A673 (cell line): ENCODE data around the gene PLEKHA8. TPM values are rescaled to one million over a fixed set of nuclear protein-coding genes. Genes with fewer than 3 reads are reported as not detected.

Experiments used
- BruUV-seq: library from RNA; stranded (reverse); fragments of 400-500 nt; replicated peaks from 2 replicates; lab custom pipeline; 2021; lab: Mats Ljungman, UMichigan
- CTCF ChIA-PET: fragments of 300-600 bp; sonication (Branson Sonifier 250); formaldehyde crosslinking; loops from one replicate; lab custom pipeline; 2022; ENCODE audit warnings: antibody characterized with exemption; lab: Charles Lee
- POLR2A ChIA-PET: fragments of 300-600 bp; sonication (Branson Sonifier 250); formaldehyde crosslinking; loops from one replicate; lab custom pipeline; 2022; ENCODE audit warnings: antibody characterized with exemption; ENCODE audit not compliant: low non-redundant PET; lab: Charles Lee
- DNase-seq: peaks from one replicate; pipeline ENCODE4 v3.0.0-alpha.2; 2015; ENCODE audit warnings: low spot score
- H3K27ac ChIP-seq: fragments of 200-600 bp; sonication (generic); 2 replicates; pipeline ENCODE4 v1.5.1; 2016; ENCODE audit warnings: mixed run types, low read depth, mild to moderate bottlenecking, mixed read lengths, antibody characterized with exemption, low read length; ENCODE audit not compliant: poor library complexity, severe bottlenecking
- H3K27me3 ChIP-seq: fragments of 200-600 bp; sonication (generic); replicated peaks from 2 replicates; pipeline ENCODE4 v1.6.1; 2017; ENCODE audit warnings: mixed run types, low read depth, mild to moderate bottlenecking, mixed read lengths, antibody characterized with exemption, low read length; ENCODE audit not compliant: insufficient read depth, poor library complexity
- H3K36me3 ChIP-seq: fragments of 200-600 bp; sonication (generic); 2 replicates; pipeline ENCODE4 v1.6.1; 2016; ENCODE audit warnings: mixed run types, mild to moderate bottlenecking, mixed read lengths, antibody characterized with exemption, low read length; ENCODE audit not compliant: insufficient read depth, poor library complexity, severe bottlenecking
- H3K4me1 ChIP-seq: fragments of 200-600 bp; sonication (generic); 2 replicates; pipeline ENCODE4 v1.6.1; 2017; ENCODE audit warnings: mixed run types, mild to moderate bottlenecking, mixed read lengths, antibody characterized with exemption, low read length; ENCODE audit not compliant: insufficient read depth, poor library complexity, severe bottlenecking
- H3K4me3 ChIP-seq: fragments of 200-600 bp; sonication (generic); 2 replicates; pipeline ENCODE4 v1.5.1; 2016; ENCODE audit warnings: low read depth, mixed run types, mild to moderate bottlenecking, mixed read lengths, low read length; ENCODE audit not compliant: poor library complexity, severe bottlenecking
- H3K9me3 ChIP-seq: fragments of 200-600 bp; sonication (generic); 2 replicates; pipeline ENCODE4 v1.6.1; 2016; ENCODE audit warnings: mixed run types, low read depth, mild to moderate bottlenecking, mixed read lengths, antibody characterized with exemption, low read length; ENCODE audit not compliant: poor library complexity, severe bottlenecking
- EZH2 ChIP-seq: fragments of 200-600 bp; sonication (generic); IDR thresholded peaks from 2 replicates; pipeline ENCODE4 v1.6.1; 2017; ENCODE audit warnings: borderline replicate concordance, low read depth, mild to moderate bottlenecking, mixed read lengths, antibody characterized with exemption, low read length; ENCODE audit not compliant: poor library complexity, severe bottlenecking
- intact Hi-C: fragments of 100-400 bp; cut with micrococcal nuclease; formaldehyde crosslinking; loops from one replicate; pipeline ENCODE4 v1.10.0; 2022; ENCODE audit not compliant: unreplicated experiment
- total RNA-seq: library from RNA; stranded (reverse); gene quantifications from 2 replicates; pipeline ENCODE4 v1.2.3, GENCODE V29; 2021
- TF ChIP-seq, protein P1 (sequence below): fragments of 300-800, 200-600 bp; sonication (generic); conservative IDR thresholded peaks from 2 replicates; pipeline ENCODE4 v1.5.1; 2017; ENCODE audit warnings: low read depth, mild to moderate bottlenecking, antibody characterized with exemption, low read length, moderate library complexity, mixed read lengths

Gene PLEKHA8
- total RNA-seq, 1 experiment from 2014 or later, result 22.2 TPM

DNA sequence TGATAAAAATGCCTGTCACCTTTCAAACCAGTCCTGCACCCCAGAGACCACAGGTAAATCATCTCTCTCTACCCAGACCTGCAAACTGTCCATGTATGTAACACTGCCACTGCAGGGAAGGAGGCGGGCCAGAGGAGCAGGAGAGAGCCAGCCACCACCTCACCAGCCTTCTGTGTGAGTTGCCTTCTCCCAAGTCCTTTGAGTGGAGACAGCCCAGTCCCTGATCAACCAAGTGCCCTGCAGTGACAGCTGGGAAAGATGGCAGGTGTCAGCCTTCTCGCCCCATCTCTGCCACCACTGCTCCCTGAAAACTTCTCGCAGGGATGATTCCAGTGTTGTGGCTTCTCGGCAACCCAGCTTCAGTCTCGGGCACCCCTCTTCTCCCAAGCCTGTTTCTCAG lies 149.0 kb downstream of the PLEKHA8 start:
- CTCF ChIA-PET, result no interaction called here
- Histone ChIP-seq H3K36me3 (no peaks in the 10 kb centered on the region), H3K27ac (no peak overlapping the region), H3K4me3 (no peak overlapping the region), H3K9me3 (no peaks in the 10 kb centered on the region), H3K4me1 (peaks cover 8% of the 10 kb centered on the region), H3K27me3 (no peaks in the 10 kb centered on the region)
- DNase-seq, result no peak
- POLR2A ChIA-PET, result no interaction called here
- intact Hi-C loops, result no loop called here
- BruUV-seq, result no TSS peak
- TF ChIP-seq EZH2, result no peak

DNA sequence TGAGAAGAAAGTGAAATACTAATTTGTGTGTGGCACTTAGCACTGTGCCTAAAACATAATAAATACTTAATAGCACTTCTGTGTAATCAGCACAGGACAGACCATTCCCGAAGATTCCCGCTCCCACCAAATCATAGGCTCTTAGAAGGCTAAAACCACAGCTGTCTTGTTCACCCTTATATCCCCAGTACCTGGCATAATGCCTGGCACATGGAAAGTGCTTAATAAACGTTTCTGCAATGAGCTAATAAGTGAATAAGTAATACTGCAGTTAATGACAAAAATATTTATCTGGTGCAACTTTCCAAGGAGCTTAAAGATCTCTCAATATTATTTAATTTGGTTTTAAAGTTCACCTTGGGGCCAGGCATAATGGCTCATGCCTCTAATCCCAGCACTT lies 149.8 kb downstream of the PLEKHA8 start:
- no TSS peak for BruUV-seq
- H3K4me1 ChIP-seq, result no peaks in the 10 kb centered on the region
- no peaks in the 10 kb centered on the region for H3K36me3 ChIP-seq
- no peaks in the 10 kb centered on the region for H3K27me3 ChIP-seq
- TF ChIP-seq, protein P1, sequence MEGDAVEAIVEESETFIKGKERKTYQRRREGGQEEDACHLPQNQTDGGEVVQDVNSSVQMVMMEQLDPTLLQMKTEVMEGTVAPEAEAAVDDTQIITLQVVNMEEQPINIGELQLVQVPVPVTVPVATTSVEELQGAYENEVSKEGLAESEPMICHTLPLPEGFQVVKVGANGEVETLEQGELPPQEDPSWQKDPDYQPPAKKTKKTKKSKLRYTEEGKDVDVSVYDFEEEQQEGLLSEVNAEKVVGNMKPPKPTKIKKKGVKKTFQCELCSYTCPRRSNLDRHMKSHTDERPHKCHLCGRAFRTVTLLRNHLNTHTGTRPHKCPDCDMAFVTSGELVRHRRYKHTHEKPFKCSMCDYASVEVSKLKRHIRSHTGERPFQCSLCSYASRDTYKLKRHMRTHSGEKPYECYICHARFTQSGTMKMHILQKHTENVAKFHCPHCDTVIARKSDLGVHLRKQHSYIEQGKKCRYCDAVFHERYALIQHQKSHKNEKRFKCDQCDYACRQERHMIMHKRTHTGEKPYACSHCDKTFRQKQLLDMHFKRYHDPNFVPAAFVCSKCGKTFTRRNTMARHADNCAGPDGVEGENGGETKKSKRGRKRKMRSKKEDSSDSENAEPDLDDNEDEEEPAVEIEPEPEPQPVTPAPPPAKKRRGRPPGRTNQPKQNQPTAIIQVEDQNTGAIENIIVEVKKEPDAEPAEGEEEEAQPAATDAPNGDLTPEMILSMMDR, result no peak
- no peak for TF ChIP-seq EZH2
- DNase-seq, result no peak
- no peak overlapping the region for H3K4me3 ChIP-seq
- POLR2A ChIA-PET, result no interaction called here
- no peaks in the 10 kb centered on the region for H3K9me3 ChIP-seq
- H3K27ac ChIP-seq, result no peak overlapping the region
- intact Hi-C loops, result no loop called here
- CTCF ChIA-PET, result no interaction called here

DNA sequence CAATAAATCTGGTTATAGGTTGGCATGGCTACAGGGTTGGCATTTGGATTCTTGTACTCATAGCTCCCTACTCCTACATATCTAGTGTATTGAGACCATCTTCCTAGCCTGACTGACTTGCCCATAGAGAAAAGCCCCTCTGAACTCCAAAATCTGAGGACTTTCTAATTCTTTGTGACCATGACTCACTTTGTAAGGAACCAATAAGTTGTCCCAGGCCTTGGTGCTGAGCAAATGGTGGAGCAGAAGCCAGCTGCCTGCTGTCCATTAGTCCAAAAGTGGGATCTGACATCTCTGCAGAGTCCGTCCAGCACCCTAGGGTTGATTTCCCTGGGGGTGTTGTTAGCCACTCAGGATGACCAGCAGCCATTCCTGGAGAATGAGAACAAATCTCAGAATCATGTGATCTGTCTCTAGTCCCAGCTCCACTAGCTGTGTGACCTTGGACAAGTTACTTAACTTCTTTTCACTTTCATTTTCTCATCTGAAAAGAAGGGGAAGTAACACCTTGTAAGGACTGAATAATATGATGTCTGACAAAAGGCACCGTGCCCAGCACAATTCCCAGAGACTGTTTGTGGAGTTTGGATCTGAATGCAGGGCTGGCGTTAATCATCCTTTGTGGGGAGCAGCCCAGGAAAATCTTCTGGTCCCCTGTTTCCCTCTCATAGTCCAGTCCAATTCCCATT lies 150.7 kb downstream of the PLEKHA8 start:
- Histone ChIP-seq H3K36me3 (no peaks in the 10 kb centered on the region), H3K4me1 (no peaks in the 10 kb centered on the region), H3K27me3 (no peaks in the 10 kb centered on the region), H3K27ac (no peak overlapping the region), H3K9me3 (no peaks in the 10 kb centered on the region), H3K4me3 (no peak overlapping the region)
- intact Hi-C loops, result no loop called here
- ChIA-PET CTCF (no interaction called here), POLR2A (no interaction called here)
- DNase-seq, result no peak
- no peak for TF ChIP-seq EZH2
- TF ChIP-seq, protein P1, result no peak
- no TSS peak for BruUV-seq

Other genes with a start within 250 kb of the PLEKHA8 start
- 0.17 and 0.21 TPM in 2 replicates for gene WIPF3, start 221.9 kb upstream of the PLEKHA8 start, total RNA-seq
- gene SCRN1, start 38.6 kb upstream of the PLEKHA8 start, total RNA-seq, result 83.9 and 84.3 TPM in 2 replicates
- gene FKBP14, start 1.7 kb upstream of the PLEKHA8 start, total RNA-seq, result 46.0 and 53.6 TPM in 2 replicates
- gene MTURN, start 106.6 kb downstream of the PLEKHA8 start, total RNA-seq, result 2.6 and 3.0 TPM in 2 replicates